HPDE6-E6E7 (cell line): ENCODE measurements around the gene ETS2.

ENCODE experiments used
- DNase-seq: peaks from one replicate; pipeline ENCODE4 v3.0.0; 2011; ENCODE audit warnings: missing footprints; ENCODE audit errors: extremely low spot score

ETS2 gene

GRCh38 chr21:38805328-38806152 lies at the start of gene ETS2:
ETS2 (plus strand) TSS chr21:38805929; CDS start chr21:38810035, 4,106 bp downstream.
- peak; percentile 63 for DNase-seq

- DNase-seq: no peak
Measured at GRCh38 chr21:38756746-38757145, 49.0 kb upstream of the ETS2 start.

- DNase-seq: no peak
Measured at GRCh38 chr21:38758501-38759214, 47.1 kb upstream of the ETS2 start.

- no peak for DNase-seq
Measured at GRCh38 chr21:38759413-38759812, 46.3 kb upstream of the ETS2 start.

GRCh38 chr21:38760017-38760761 lies 45.5 kb upstream of the ETS2 start:
- no peak for DNase-seq

- DNase-seq: no peak
Measured at GRCh38 chr21:38760762-38761155, 45.0 kb upstream of the ETS2 start.

GRCh38 chr21:38761531-38761930 lies 44.2 kb upstream of the ETS2 start:
- DNase-seq: no peak

GRCh38 chr21:38765056-38765455 lies 40.7 kb upstream of the ETS2 start:
- no peak for DNase-seq

GRCh38 chr21:38766987-38767722 lies 38.6 kb upstream of the ETS2 start:
- peak; percentile 38 for DNase-seq

GRCh38 chr21:38768471-38769063 lies 37.2 kb upstream of the ETS2 start:
- no peak for DNase-seq

- DNase-seq: no peak
Measured at GRCh38 chr21:38769191-38769780, 36.4 kb upstream of the ETS2 start.

GRCh38 chr21:38770660-38771059 lies 35.1 kb upstream of the ETS2 start:
- DNase-seq: no peak

- DNase-seq: no peak
Measured at GRCh38 chr21:38771536-38771935, 34.2 kb upstream of the ETS2 start.

GRCh38 chr21:38772646-38773045 lies 33.1 kb upstream of the ETS2 start:
- DNase-seq: no peak

- peak; percentile 86 for DNase-seq
Measured at GRCh38 chr21:38773099-38774061, 32.3 kb upstream of the ETS2 start.

GRCh38 chr21:38774152-38774551 lies 31.6 kb upstream of the ETS2 start:
- DNase-seq: no peak

- no peak for DNase-seq
Measured at GRCh38 chr21:38774586-38775285, 31.0 kb upstream of the ETS2 start.

- DNase-seq: no peak
Measured at GRCh38 chr21:38775733-38776132, 30.0 kb upstream of the ETS2 start.

- DNase-seq: no peak
Measured at GRCh38 chr21:38777015-38777414, 28.7 kb upstream of the ETS2 start.
